Activated T-cell treated with anti-CD3 and anti-CD28 coated beads for 1 hour (primary cell): Measurements from ENCODE around the gene PRLR.

Experiments
- DNase-seq: peaks from one replicate; pipeline ENCODE4 v3.0.0-alpha.2; 2020; ENCODE audit warnings: low read depth

Gene PRLR

GRCh38 chr5:35233601-35234000 is 3.3 kb upstream of the PRLR start:
- no peak for DNase-seq

- DNase-seq = no peak
Measured at GRCh38 chr5:35233121-35233520, 2.8 kb upstream of the PRLR start.

GRCh38 chr5:35232124-35232523 is 1.8 kb upstream of the PRLR start:
- no peak for DNase-seq

GRCh38 chr5:35229076-35230037 is 930 bp downstream of the PRLR start:
- no peak for DNase-seq

- DNase-seq = no peak
Measured at GRCh38 chr5:35228310-35228709, 2.0 kb downstream of the PRLR start.

- no peak for DNase-seq
Measured at GRCh38 chr5:35227720-35228119, 2.6 kb downstream of the PRLR start.

GRCh38 chr5:35223787-35224395 is 6.4 kb downstream of the PRLR start:
- no peak for DNase-seq

GRCh38 chr5:35220967-35221366 is 9.3 kb downstream of the PRLR start:
- DNase-seq = no peak

GRCh38 chr5:35218981-35219380 is 11.3 kb downstream of the PRLR start:
- no peak for DNase-seq

- no peak for DNase-seq
Measured at GRCh38 chr5:35214051-35214450, 16.2 kb downstream of the PRLR start.

GRCh38 chr5:35213608-35214007 is 16.7 kb downstream of the PRLR start:
- DNase-seq = no peak

- no peak for DNase-seq
Measured at GRCh38 chr5:35212122-35212982, 17.9 kb downstream of the PRLR start.

- no peak for DNase-seq
Measured at GRCh38 chr5:35209862-35210261, 20.4 kb downstream of the PRLR start.

GRCh38 chr5:35205606-35206005 is 24.7 kb downstream of the PRLR start:
- DNase-seq = no peak

GRCh38 chr5:35205186-35205585 is 25.1 kb downstream of the PRLR start:
- DNase-seq = no peak

- DNase-seq = no peak
Measured at GRCh38 chr5:35203403-35203802, 26.9 kb downstream of the PRLR start.

GRCh38 chr5:35202319-35203111 is 27.8 kb downstream of the PRLR start:
- peak; percentile 8 for DNase-seq

- no peak for DNase-seq
Measured at GRCh38 chr5:35201291-35201690, 29.0 kb downstream of the PRLR start.

- no peak for DNase-seq
Measured at GRCh38 chr5:35199886-35200285, 30.4 kb downstream of the PRLR start.

GRCh38 chr5:35198686-35199085 is 31.6 kb downstream of the PRLR start:
- no peak for DNase-seq

GRCh38 chr5:35198075-35198474 is 32.2 kb downstream of the PRLR start:
- DNase-seq = no peak

GRCh38 chr5:35197351-35197750 is 32.9 kb downstream of the PRLR start:
- DNase-seq = no peak
